TTC549 (cell line): ENCODE measurements around the gene CPNE7.

Experiments
- FAIRE-seq: peaks from 2 replicates; lab custom pipeline; 2012; peaks lifted over from hg19 to GRCh38; lab: Jason Lieb, UNC

Gene CPNE7

GRCh38 chr16:89575247-89576152 is at the start of gene CPNE7:
Gene CPNE7, plus strand, starts transcription at chr16:89575758. Its CDS starts 140 bp downstream, at chr16:89575898.
- FAIRE-seq = no peak

- FAIRE-seq = no peak
Observed at GRCh38 chr16:89529097-89529496, 46.5 kb upstream of the CPNE7 start.

- no peak for FAIRE-seq
Observed at GRCh38 chr16:89530401-89531381, 44.9 kb upstream of the CPNE7 start.

- no peak for FAIRE-seq
Observed at GRCh38 chr16:89531821-89532526, 43.6 kb upstream of the CPNE7 start.

- FAIRE-seq = no peak
Observed at GRCh38 chr16:89534252-89534756, 41.3 kb upstream of the CPNE7 start.

GRCh38 chr16:89536371-89536770 is 39.2 kb upstream of the CPNE7 start:
- no peak for FAIRE-seq

- FAIRE-seq = no peak
Observed at GRCh38 chr16:89536886-89537548, 38.5 kb upstream of the CPNE7 start.

GRCh38 chr16:89537549-89537925 is 38.0 kb upstream of the CPNE7 start:
- no peak for FAIRE-seq

- no peak for FAIRE-seq
Observed at GRCh38 chr16:89538286-89538685, 37.3 kb upstream of the CPNE7 start.

GRCh38 chr16:89540557-89540956 is 35.0 kb upstream of the CPNE7 start:
- no peak for FAIRE-seq

- FAIRE-seq = no peak
Observed at GRCh38 chr16:89541792-89542191, 33.8 kb upstream of the CPNE7 start.

- no peak for FAIRE-seq
Observed at GRCh38 chr16:89544113-89544512, 31.4 kb upstream of the CPNE7 start.

GRCh38 chr16:89544713-89545043 is 30.9 kb upstream of the CPNE7 start:
- no peak for FAIRE-seq

GRCh38 chr16:89545044-89545830 is 30.3 kb upstream of the CPNE7 start:
- FAIRE-seq = no peak

- FAIRE-seq = no peak
Observed at GRCh38 chr16:89545831-89546574, 29.6 kb upstream of the CPNE7 start.

- no peak for FAIRE-seq
Observed at GRCh38 chr16:89546781-89547180, 28.8 kb upstream of the CPNE7 start.

GRCh38 chr16:89547291-89547690 is 28.3 kb upstream of the CPNE7 start:
- no peak for FAIRE-seq

GRCh38 chr16:89547860-89548259 is 27.7 kb upstream of the CPNE7 start:
- no peak for FAIRE-seq

- no peak for FAIRE-seq
Observed at GRCh38 chr16:89548344-89549006, 27.1 kb upstream of the CPNE7 start.
